Fibroblast of lung (primary cell): ENCODE measurements around the gene SNCG. TPM values are rescaled to one million over a fixed set of nuclear protein-coding genes. Genes with fewer than 3 reads are reported as not detected.

Experiments used
- DNase-seq, 2 donors: peaks; one replicate each; pipeline versions ENCODE4 v3.0.0 to v3.0.0-alpha.2; 2010; ENCODE audit warnings: low read depth in 2 of 2
- H2AFZ ChIP-seq: 2 replicates; pipeline ENCODE4 v1.5.1; 2012; ENCODE audit warnings: low read length, control low read depth, inconsistent platforms
- H3K27ac ChIP-seq: 2 replicates; pipeline ENCODE4 v1.5.1; 2011; ENCODE audit warnings: low read length, control low read depth; ENCODE audit not compliant: insufficient read depth
- H3K27me3 ChIP-seq: 2 replicates; pipeline ENCODE4 v1.5.1; 2011; ENCODE audit warnings: mild to moderate bottlenecking, low read length; ENCODE audit not compliant: control insufficient read depth, insufficient read depth
- H3K36me3 ChIP-seq: 2 replicates; pipeline ENCODE4 v1.5.1; 2011; ENCODE audit warnings: low read length; ENCODE audit not compliant: control insufficient read depth, insufficient read depth
- H3K4me1 ChIP-seq: 2 replicates; pipeline ENCODE4 v1.5.1; 2011; ENCODE audit warnings: low read length; ENCODE audit not compliant: control insufficient read depth, insufficient read depth; ENCODE audit errors: extremely low read depth
- H3K4me2 ChIP-seq: 2 replicates; pipeline ENCODE4 v1.5.1; 2011; ENCODE audit warnings: low read length, control low read depth; ENCODE audit not compliant: insufficient read depth; ENCODE audit errors: extremely low read depth
- H3K4me3 ChIP-seq, 4 experiments: fragments of 200-600 bp in 1 of 4; sonication (generic) in 1 of 4; replicated peaks in 1 of 4; 2 replicates each; pipeline ENCODE4 v1.5.1; 2011 to 2016; ENCODE audit warnings: low read length in 4 of 4, low read depth in 3 of 4, mild to moderate bottlenecking in 3 of 4, control low read depth in 2 of 4, inconsistent platforms in 1 of 4, mixed read lengths in 1 of 4; ENCODE audit not compliant: insufficient read depth in 1 of 4; ENCODE audit errors: control extremely low read depth in 1 of 4
- H3K79me2 ChIP-seq: 2 replicates; pipeline ENCODE4 v1.5.1; 2012; ENCODE audit warnings: mild to moderate bottlenecking, low read length, inconsistent platforms; ENCODE audit not compliant: control insufficient read depth, insufficient read depth
- H3K9ac ChIP-seq: 2 replicates; pipeline ENCODE4 v1.5.1; 2011; ENCODE audit warnings: mild to moderate bottlenecking, low read length, control low read depth; ENCODE audit not compliant: insufficient read depth
- H3K9me3 ChIP-seq: 2 replicates; pipeline ENCODE4 v1.5.1; 2012; ENCODE audit warnings: low read depth, low read length; ENCODE audit not compliant: control insufficient read depth, insufficient read depth
- H4K20me1 ChIP-seq: 2 replicates; pipeline ENCODE4 v1.5.1; 2011; ENCODE audit warnings: low read length; ENCODE audit not compliant: control insufficient read depth, insufficient read depth; ENCODE audit errors: extremely low read depth
- EZH2 ChIP-seq: IDR thresholded peaks from 2 replicates; pipeline ENCODE4 v1.5.1; 2012; ENCODE audit warnings: low read length, control low read depth, mild to moderate bottlenecking; ENCODE audit errors: missing control alignments
- polyA plus RNA-seq, 2 donors: library from polyadenylated mRNA; depleted of rRNA in 1 of 2; stranded (reverse) in 1 of 2; unstranded in 1 of 2; fragments of >200 nt; gene quantifications; 2 replicates each; pipeline ENCODE4 v1.2.1, GENCODE V29; 2011 to 2012; ENCODE audit warnings: missing spikeins in 1 of 2
- total RNA-seq: library from RNA; depleted of rRNA; stranded (reverse); fragments of >200 nt; gene quantifications from 2 replicates; pipeline ENCODE4 v1.2.1, GENCODE V29; 2014
- TF ChIP-seq, protein P1 (sequence below), 2 donors: IDR thresholded peaks in 1 of 2; conservative IDR thresholded peaks in 1 of 2; 1 replicate in 1 of 2; 2 replicates in 1 of 2; pipeline ENCODE4 v1.5.1; 2011 to 2012; ENCODE audit warnings: low read length in 2 of 2, control low read depth in 1 of 2, inconsistent platforms in 1 of 2, low read depth in 1 of 2, mild to moderate bottlenecking in 1 of 2

The SNCG gene
- total and polyA plus RNA-seq, 2 donors (not counting 1 experiment from before 2014, with no cell fraction given) = 21.3 to 34.4 TPM

- Histone ChIP-seq H3K9ac (no peak overlapping the region), H3K27ac (no peak overlapping the region), H3K4me2 (peak overlapping the region; percentile 66), H4K20me1 (no peaks in the 10 kb centered on the region), H3K9me3 (no peaks in the 10 kb centered on the region), H2AFZ (peak overlapping the region; percentile 51), H3K36me3 (no peaks in the 10 kb centered on the region), H3K27me3 (no peaks in the 10 kb centered on the region), H3K79me2 (peaks cover 15% of the 10 kb centered on the region), H3K4me1 (peaks cover 35% of the 10 kb centered on the region), H3K4me3 (no peak overlapping the region)
- no peak for TF ChIP-seq EZH2
- TF ChIP-seq, protein P1, sequence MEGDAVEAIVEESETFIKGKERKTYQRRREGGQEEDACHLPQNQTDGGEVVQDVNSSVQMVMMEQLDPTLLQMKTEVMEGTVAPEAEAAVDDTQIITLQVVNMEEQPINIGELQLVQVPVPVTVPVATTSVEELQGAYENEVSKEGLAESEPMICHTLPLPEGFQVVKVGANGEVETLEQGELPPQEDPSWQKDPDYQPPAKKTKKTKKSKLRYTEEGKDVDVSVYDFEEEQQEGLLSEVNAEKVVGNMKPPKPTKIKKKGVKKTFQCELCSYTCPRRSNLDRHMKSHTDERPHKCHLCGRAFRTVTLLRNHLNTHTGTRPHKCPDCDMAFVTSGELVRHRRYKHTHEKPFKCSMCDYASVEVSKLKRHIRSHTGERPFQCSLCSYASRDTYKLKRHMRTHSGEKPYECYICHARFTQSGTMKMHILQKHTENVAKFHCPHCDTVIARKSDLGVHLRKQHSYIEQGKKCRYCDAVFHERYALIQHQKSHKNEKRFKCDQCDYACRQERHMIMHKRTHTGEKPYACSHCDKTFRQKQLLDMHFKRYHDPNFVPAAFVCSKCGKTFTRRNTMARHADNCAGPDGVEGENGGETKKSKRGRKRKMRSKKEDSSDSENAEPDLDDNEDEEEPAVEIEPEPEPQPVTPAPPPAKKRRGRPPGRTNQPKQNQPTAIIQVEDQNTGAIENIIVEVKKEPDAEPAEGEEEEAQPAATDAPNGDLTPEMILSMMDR (conservative IDR thresholded peaks at IDR 0.05 in 1 of 2, IDR thresholded peaks at IDR 0.05 in 1 of 2; ENCODE audit: low read depth in 1 of 2, low read length in 2 of 2) = no peak
- no peak for DNase-seq
Measured at GRCh38 chr10:86965986-86966654, 7.7 kb downstream of the SNCG start.

GRCh38 chr10:86967481-86967941 lies 9.1 kb downstream of the SNCG start:
- Histone ChIP-seq H3K9ac (no peak overlapping the region), H2AFZ (no peak overlapping the region), H3K4me1 (peaks cover 35% of the 10 kb centered on the region), H3K27me3 (no peaks in the 10 kb centered on the region), H3K9me3 (no peaks in the 10 kb centered on the region), H3K79me2 (peaks cover 15% of the 10 kb centered on the region), H3K36me3 (no peaks in the 10 kb centered on the region), H3K4me2 (peak overlapping the region; percentile 68), H3K27ac (no peak overlapping the region), H3K4me3 (peak overlapping the region in 1 of 4 experiments; percentile 74), H4K20me1 (no peaks in the 10 kb centered on the region)
- no peak for DNase-seq
- TF ChIP-seq, protein P1 (conservative IDR thresholded peaks at IDR 0.05 in 1 of 2, IDR thresholded peaks at IDR 0.05 in 1 of 2; ENCODE audit: low read depth in 1 of 2, low read length in 2 of 2) = no peak
- no peak for TF ChIP-seq EZH2

DNA sequence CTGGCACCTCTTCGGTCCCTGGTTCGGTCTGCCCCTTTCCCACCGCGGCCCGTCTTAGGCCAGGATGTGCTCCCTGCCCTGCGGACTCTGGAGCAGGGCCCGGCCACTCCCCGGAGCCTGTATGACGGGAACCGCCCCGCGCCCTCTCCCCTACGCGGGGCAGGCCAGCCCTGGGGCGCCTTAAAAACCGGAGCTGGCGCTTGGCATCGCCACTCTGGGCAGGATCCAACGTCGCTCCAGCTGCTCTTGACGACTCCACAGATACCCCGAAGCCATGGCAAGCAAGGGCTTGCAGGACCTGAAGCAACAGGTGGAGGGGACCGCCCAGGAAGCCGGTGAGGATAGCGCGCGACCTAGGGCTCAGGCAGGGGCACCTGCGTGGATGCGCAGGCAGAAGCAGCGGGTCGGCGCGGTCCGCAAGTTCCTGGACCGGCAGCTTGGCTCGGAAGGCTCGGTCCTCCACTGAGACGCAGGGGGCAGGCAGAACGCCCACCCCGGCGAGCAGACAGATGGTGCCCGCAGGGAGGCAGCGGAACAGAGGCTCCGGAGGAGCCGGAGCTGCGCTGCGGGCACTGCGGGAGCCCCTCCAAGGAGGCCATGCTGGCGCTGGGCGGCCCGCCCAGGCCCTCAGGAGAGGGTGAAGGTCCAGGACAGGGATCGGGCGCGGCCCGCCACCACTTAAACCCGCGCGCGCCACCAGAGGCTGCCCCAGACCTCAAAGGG lies 10.0 kb downstream of the SNCG start, which contains the start of gene ADIRF:
Gene ADIRF (plus strand): TSS at position 212 of the 723 bp plus-strand sequence. CDS start 63 bp downstream, at position 275.
- no peak for TF ChIP-seq EZH2
- TF ChIP-seq, protein P1 (conservative IDR thresholded peaks at IDR 0.05 in 1 of 2, IDR thresholded peaks at IDR 0.05 in 1 of 2; ENCODE audit: low read depth in 1 of 2, low read length in 2 of 2) = no peak
- peaks cover 15% of the 10 kb centered on the region for H3K79me2 ChIP-seq

More for the DNA sequence above, 10.0 kb downstream of the SNCG start, which contains the start of gene ADIRF:
- Histone ChIP-seq H2AFZ (peak within 1 kb of the TSS; percentile 12), H3K9me3 (no peaks in the 10 kb centered on the region), H3K4me3 (peak within 1 kb of the TSS; percentile 36 to 74 (median 66)), H3K27me3 (no peaks in the 10 kb centered on the region), H3K9ac (peak within 1 kb of the TSS; percentile 52), H4K20me1 (no peaks in the 10 kb centered on the region), H3K36me3 (no peaks in the 10 kb centered on the region), H3K27ac (peak within 1 kb of the TSS; percentile 99), H3K4me2 (peak within 1 kb of the TSS; percentile 68), H3K4me1 (peaks cover 35% of the 10 kb centered on the region)
- no peak for DNase-seq
